DND-41 (cell line): Measurements from ENCODE around the gene TMEM144.

Experiments
- ATAC-seq: fragments of 200-7000 bp; cut with Tn5 transposase; 3 replicates; pipeline ENCODE4 v1.9.1; 2021; ENCODE audit warnings: low read depth; ENCODE audit not compliant: insufficient read depth
- DNase-seq: peaks from one replicate; pipeline ENCODE4 v3.0.0-alpha.2; 2020
- H2AFZ ChIP-seq: 2 replicates; pipeline ENCODE4 v1.6.0; 2012; ENCODE audit warnings: low read depth, low read length
- H3K27ac ChIP-seq: 2 replicates; pipeline ENCODE4 v1.5.1; 2012; ENCODE audit warnings: low read length, inconsistent platforms
- H3K27me3 ChIP-seq: fragments of 200-600 bp; sonication (generic); 2 replicates; pipeline ENCODE4 v1.6.0; 2012; ENCODE audit warnings: low read length, mild to moderate bottlenecking, inconsistent platforms; ENCODE audit not compliant: insufficient read depth, poor library complexity
- H3K36me3 ChIP-seq: 2 replicates; pipeline ENCODE4 v1.5.1; 2012; ENCODE audit warnings: low read length, inconsistent platforms; ENCODE audit not compliant: insufficient read depth
- H3K4me1 ChIP-seq: 2 replicates; pipeline ENCODE4 v1.5.1; 2012; ENCODE audit warnings: mild to moderate bottlenecking, low read length; ENCODE audit not compliant: insufficient read depth
- H3K4me2 ChIP-seq: 2 replicates; pipeline ENCODE4 v1.6.0; 2012; ENCODE audit warnings: mild to moderate bottlenecking, moderate library complexity, low read length, inconsistent platforms; ENCODE audit not compliant: insufficient read depth
- H3K4me3 ChIP-seq, 2 experiments: fragments of 200-600 bp in 1 of 2; shearing (Covaris generic) in 1 of 2; 2 replicates each; pipeline ENCODE4 v1.5.1; 2012 to 2016; ENCODE audit warnings: inconsistent platforms in 2 of 2, low read length in 2 of 2, mild to moderate bottlenecking in 2 of 2, low read depth in 1 of 2, moderate library complexity in 1 of 2
- H3K79me2 ChIP-seq: 2 replicates; pipeline ENCODE4 v1.6.0; 2012; ENCODE audit warnings: low read length, inconsistent platforms; ENCODE audit not compliant: insufficient read depth
- H3K9ac ChIP-seq: 2 replicates; pipeline ENCODE4 v1.6.0; 2012; ENCODE audit warnings: low read depth, mild to moderate bottlenecking, inconsistent platforms, low read length, moderate library complexity
- H3K9me3 ChIP-seq: 2 replicates; pipeline ENCODE4 v1.5.1; 2012; ENCODE audit warnings: low read length, moderate library complexity, mild to moderate bottlenecking, inconsistent platforms; ENCODE audit not compliant: insufficient read depth, severe bottlenecking
- H4K20me1 ChIP-seq: 2 replicates; pipeline ENCODE4 v1.6.0; 2012; ENCODE audit warnings: low read length; ENCODE audit not compliant: insufficient read depth
- CTCF ChIP-seq: IDR thresholded peaks from 2 replicates; pipeline ENCODE4 v1.5.1; 2012; ENCODE audit warnings: borderline replicate concordance, low read length, moderate library complexity, mild to moderate bottlenecking; ENCODE audit not compliant: poor library complexity, severe bottlenecking; ENCODE audit errors: extremely low read depth
- EZH2 ChIP-seq: IDR thresholded peaks from 3 replicates; pipeline ENCODE4 v1.6.1; 2012; ENCODE audit warnings: borderline replicate concordance, low read depth, mild to moderate bottlenecking, moderate library complexity, low read length, inconsistent platforms; ENCODE audit not compliant: severe bottlenecking

The TMEM144 gene

GRCh38 chr4:158170691-158171561 is 39.4 kb upstream of the TMEM144 start:
- ATAC-seq (no peak), DNase-seq (no peak)
- no peak overlapping the region for H3K4me2 ChIP-seq
- H4K20me1 ChIP-seq: no peaks in the 10 kb centered on the region
- no peak overlapping the region for H3K27ac ChIP-seq
- H3K27me3 ChIP-seq: no peaks in the 10 kb centered on the region
- H3K4me1 ChIP-seq: no peaks in the 10 kb centered on the region
- H3K9ac ChIP-seq: no peak overlapping the region
- no peak overlapping the region for H3K4me3 ChIP-seq
- H3K36me3 ChIP-seq: no peaks in the 10 kb centered on the region
- no peaks in the 10 kb centered on the region for H3K79me2 ChIP-seq
- no peaks in the 10 kb centered on the region for H3K9me3 ChIP-seq
- TF ChIP-seq EZH2 (no peak), CTCF (peak; percentile 38)
- no peak overlapping the region for H2AFZ ChIP-seq

GRCh38 chr4:158172261-158173258 is 37.7 kb upstream of the TMEM144 start, which contains the start of gene GASK1B:
Gene GASK1B (minus strand): TSS chr4:158173025. CDS start chr4:158171375, 1,650 bp downstream.
- Histone ChIP-seq H3K9me3 (no peaks in the 10 kb centered on the region), H2AFZ (no peak within 1 kb of the TSS), H3K4me2 (no peak within 1 kb of the TSS), H3K36me3 (no peaks in the 10 kb centered on the region), H3K4me1 (no peaks in the 10 kb centered on the region), H3K27ac (no peak within 1 kb of the TSS), H3K27me3 (no peaks in the 10 kb centered on the region), H3K9ac (no peak within 1 kb of the TSS), H3K4me3 (no peak within 1 kb of the TSS), H4K20me1 (no peaks in the 10 kb centered on the region), H3K79me2 (no peaks in the 10 kb centered on the region)
- no peak for DNase-seq
- ATAC-seq: no peak
- TF ChIP-seq CTCF: peak; percentile 53
- no peak for TF ChIP-seq EZH2

- H3K4me1 ChIP-seq: no peaks in the 10 kb centered on the region
- no peak overlapping the region for H3K4me2 ChIP-seq
- TF ChIP-seq CTCF (no peak), EZH2 (no peak)
- DNase-seq (no peak), ATAC-seq (no peak)
- no peaks in the 10 kb centered on the region for H4K20me1 ChIP-seq
- no peak overlapping the region for H2AFZ ChIP-seq
- H3K36me3 ChIP-seq: no peaks in the 10 kb centered on the region
- H3K4me3 ChIP-seq: no peak overlapping the region
- no peaks in the 10 kb centered on the region for H3K79me2 ChIP-seq
- no peak overlapping the region for H3K27ac ChIP-seq
- H3K9ac ChIP-seq: no peak overlapping the region
- H3K9me3 ChIP-seq: no peaks in the 10 kb centered on the region
- no peaks in the 10 kb centered on the region for H3K27me3 ChIP-seq
Observed at GRCh38 chr4:158176108-158176507, 34.2 kb upstream of the TMEM144 start.
